Osteoblast (primary cell): ENCODE measurements around the gene ELF2. TPM values are rescaled to one million over a fixed set of nuclear protein-coding genes. Genes with fewer than 3 reads are reported as not detected.

Experiments
- DNase-seq: peaks from one replicate; pipeline ENCODE4 v3.0.0; 2011; ENCODE audit warnings: low spot score, mixed read lengths; ENCODE audit not compliant: insufficient read length; ENCODE audit errors: missing footprints
- H2AFZ ChIP-seq: 2 replicates; pipeline ENCODE4 v1.6.0; 2011; ENCODE audit warnings: mild to moderate bottlenecking, low read length
- H3K27ac ChIP-seq: 2 replicates; pipeline ENCODE4 v1.5.1; 2011; ENCODE audit warnings: mild to moderate bottlenecking, low read depth, low read length, moderate library complexity
- H3K27me3 ChIP-seq: 2 replicates; pipeline ENCODE4 v1.6.0; 2012; ENCODE audit warnings: mild to moderate bottlenecking, control low read depth, inconsistent platforms, low read length, moderate library complexity; ENCODE audit not compliant: insufficient read depth
- H3K36me3 ChIP-seq: 2 replicates; pipeline ENCODE4 v1.5.1; 2011; ENCODE audit warnings: mild to moderate bottlenecking, low read length, control low read depth, moderate library complexity; ENCODE audit not compliant: insufficient read depth
- H3K4me1 ChIP-seq: 2 replicates; pipeline ENCODE4 v1.5.1; 2011; ENCODE audit warnings: mild to moderate bottlenecking, low read length, control low read depth, moderate library complexity; ENCODE audit not compliant: insufficient read depth
- H3K4me2 ChIP-seq: 2 replicates; pipeline ENCODE4 v1.6.0; 2011; ENCODE audit warnings: mild to moderate bottlenecking, low read length; ENCODE audit not compliant: insufficient read depth
- H3K4me3 ChIP-seq: fragments of 200-600 bp; sonication (generic); 3 replicates; pipeline ENCODE4 v1.5.1; 2012; ENCODE audit warnings: mild to moderate bottlenecking, low read length, inconsistent platforms; ENCODE audit not compliant: insufficient read depth
- H3K79me2 ChIP-seq: 2 replicates; pipeline ENCODE4 v1.6.0; 2012; ENCODE audit warnings: mild to moderate bottlenecking, low read length, control low read depth, inconsistent platforms; ENCODE audit not compliant: insufficient read depth
- H3K9me3 ChIP-seq: 2 replicates; pipeline ENCODE4 v1.5.1; 2011; ENCODE audit warnings: low read depth, low read length, control low read depth
- H4K20me1 ChIP-seq: 2 replicates; pipeline ENCODE4 v1.6.0; 2012; ENCODE audit warnings: mild to moderate bottlenecking, low read length, control low read depth; ENCODE audit not compliant: insufficient read depth
- total RNA-seq: library from RNA; depleted of rRNA; stranded (reverse); fragments of >200 nt; gene quantifications from 2 replicates; pipeline ENCODE4 v1.2.3, GENCODE V29; 2012
- TF ChIP-seq, protein P1 (sequence below): IDR thresholded peaks from 2 replicates; pipeline ENCODE4 v1.5.1; 2011; ENCODE audit warnings: mild to moderate bottlenecking, low read depth, low read length, moderate library complexity; ENCODE audit errors: extremely low read depth

ELF2 gene
- total RNA-seq, 1 donor: 52.1 TPM

DNA sequence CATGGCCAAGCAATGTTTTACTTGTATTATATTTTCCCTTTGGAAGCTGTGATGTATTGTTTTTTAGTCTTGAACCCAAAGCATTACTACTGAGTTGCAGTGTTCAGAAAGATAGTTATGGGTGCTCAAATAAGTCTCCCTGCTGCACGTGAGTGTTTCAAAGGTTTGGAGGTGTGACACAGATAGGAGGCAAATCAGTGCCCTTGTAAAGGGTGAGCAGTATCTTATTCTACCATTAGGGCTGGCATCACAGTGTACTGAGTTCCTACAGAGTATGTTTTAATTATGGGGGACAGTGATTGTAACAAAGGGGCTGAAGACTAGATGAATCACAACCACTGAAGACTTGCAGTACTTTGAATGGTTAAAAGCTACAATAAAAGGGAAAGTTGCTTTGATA is 123.1 kb downstream of the ELF2 start:
- H2AFZ ChIP-seq: no peak overlapping the region
- H3K4me1 ChIP-seq: peaks cover 14% of the 10 kb centered on the region
- TF ChIP-seq, protein P1, sequence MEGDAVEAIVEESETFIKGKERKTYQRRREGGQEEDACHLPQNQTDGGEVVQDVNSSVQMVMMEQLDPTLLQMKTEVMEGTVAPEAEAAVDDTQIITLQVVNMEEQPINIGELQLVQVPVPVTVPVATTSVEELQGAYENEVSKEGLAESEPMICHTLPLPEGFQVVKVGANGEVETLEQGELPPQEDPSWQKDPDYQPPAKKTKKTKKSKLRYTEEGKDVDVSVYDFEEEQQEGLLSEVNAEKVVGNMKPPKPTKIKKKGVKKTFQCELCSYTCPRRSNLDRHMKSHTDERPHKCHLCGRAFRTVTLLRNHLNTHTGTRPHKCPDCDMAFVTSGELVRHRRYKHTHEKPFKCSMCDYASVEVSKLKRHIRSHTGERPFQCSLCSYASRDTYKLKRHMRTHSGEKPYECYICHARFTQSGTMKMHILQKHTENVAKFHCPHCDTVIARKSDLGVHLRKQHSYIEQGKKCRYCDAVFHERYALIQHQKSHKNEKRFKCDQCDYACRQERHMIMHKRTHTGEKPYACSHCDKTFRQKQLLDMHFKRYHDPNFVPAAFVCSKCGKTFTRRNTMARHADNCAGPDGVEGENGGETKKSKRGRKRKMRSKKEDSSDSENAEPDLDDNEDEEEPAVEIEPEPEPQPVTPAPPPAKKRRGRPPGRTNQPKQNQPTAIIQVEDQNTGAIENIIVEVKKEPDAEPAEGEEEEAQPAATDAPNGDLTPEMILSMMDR: no peak
- H3K27ac ChIP-seq: no peak overlapping the region
- H3K4me2 ChIP-seq: no peak overlapping the region
- peaks cover 3% of the 10 kb centered on the region for H3K36me3 ChIP-seq
- DNase-seq: no peak
- no peaks in the 10 kb centered on the region for H3K9me3 ChIP-seq
- no peak overlapping the region for H3K4me3 ChIP-seq
- peaks cover 20% of the 10 kb centered on the region for H4K20me1 ChIP-seq
- peaks cover 34% of the 10 kb centered on the region for H3K79me2 ChIP-seq
- no peaks in the 10 kb centered on the region for H3K27me3 ChIP-seq

DNA sequence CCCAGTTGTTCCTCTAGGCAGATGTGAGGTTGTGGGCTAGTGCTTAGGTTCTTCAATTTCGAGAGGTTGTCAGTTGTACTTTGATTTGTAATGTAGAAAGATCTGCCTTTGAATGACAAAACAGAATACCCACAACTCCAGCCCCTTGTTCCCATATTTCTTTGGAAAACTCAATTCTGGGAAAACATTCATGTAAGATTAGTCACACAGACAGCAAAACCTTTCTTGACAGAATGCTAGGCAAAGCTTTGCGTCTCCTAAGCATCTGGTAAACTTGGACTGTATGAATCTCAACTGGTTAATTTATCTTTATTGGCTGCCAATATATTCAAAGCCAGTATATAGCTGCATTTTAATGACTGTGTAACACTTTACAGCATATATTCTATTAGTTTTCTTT is 126.6 kb downstream of the ELF2 start:
- DNase-seq: no peak
- H3K27ac ChIP-seq: peak overlapping the region; percentile 69

DNA sequence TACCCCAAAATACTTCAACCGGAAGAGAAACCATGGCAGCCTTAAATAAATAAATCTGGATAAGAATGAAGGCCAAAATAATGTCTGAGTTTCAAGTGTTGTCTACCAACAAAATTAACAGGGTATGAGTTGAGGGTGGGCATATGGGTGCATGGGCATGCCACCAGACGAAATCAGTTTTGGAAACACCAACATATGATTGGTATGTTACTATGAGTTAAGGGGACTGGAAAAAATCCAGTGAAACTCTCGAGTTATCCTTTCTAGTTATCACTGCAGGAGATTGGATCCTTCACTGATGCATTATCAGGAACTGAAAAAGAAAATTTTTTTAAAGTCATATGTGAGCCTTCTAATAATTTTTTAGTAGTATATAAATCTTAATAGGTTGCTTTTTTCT is 129.0 kb downstream of the ELF2 start:
- H3K9me3 ChIP-seq: no peaks in the 10 kb centered on the region
- H3K79me2 ChIP-seq: peaks cover 57% of the 10 kb centered on the region
- H3K27me3 ChIP-seq: no peaks in the 10 kb centered on the region
- no peak overlapping the region for H3K27ac ChIP-seq
- peaks cover 7% of the 10 kb centered on the region for H3K4me1 ChIP-seq
- H4K20me1 ChIP-seq: peaks cover 22% of the 10 kb centered on the region
- peaks cover 44% of the 10 kb centered on the region for H3K36me3 ChIP-seq
- no peak overlapping the region for H3K4me3 ChIP-seq
- no peak overlapping the region for H3K4me2 ChIP-seq
- H2AFZ ChIP-seq: no peak overlapping the region
- TF ChIP-seq, protein P1: no peak
- DNase-seq: no peak

More for the DNA sequence above, 126.6 kb downstream of the ELF2 start:
- TF ChIP-seq, protein P1: no peak
- Histone ChIP-seq H3K4me2 (peak overlapping the region; percentile 29), H2AFZ (no peak overlapping the region), H4K20me1 (peaks cover 22% of the 10 kb centered on the region), H3K79me2 (peaks cover 49% of the 10 kb centered on the region), H3K9me3 (no peaks in the 10 kb centered on the region), H3K27me3 (no peaks in the 10 kb centered on the region), H3K36me3 (peaks cover 28% of the 10 kb centered on the region), H3K4me1 (peaks cover 14% of the 10 kb centered on the region), H3K4me3 (no peak overlapping the region)

DNA sequence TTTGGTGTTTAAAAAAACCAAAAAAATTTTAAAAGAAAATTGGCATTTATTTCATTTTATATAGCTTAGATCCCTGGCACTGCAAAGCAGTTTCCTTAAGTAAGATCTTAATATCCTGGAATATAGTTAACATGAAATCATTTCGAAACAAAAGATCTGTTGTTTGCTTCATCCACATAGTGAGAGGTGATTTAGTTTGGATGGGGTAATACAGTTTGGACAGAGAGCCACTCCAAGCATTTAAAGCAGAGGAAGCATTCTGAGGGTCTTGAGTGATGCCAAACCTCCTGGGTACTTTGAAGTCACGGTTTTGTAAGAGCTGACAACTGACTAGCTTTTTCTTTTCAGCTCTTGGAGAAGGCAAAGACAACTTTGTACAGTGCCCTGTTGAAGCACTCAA is 132.7 kb downstream of the ELF2 start:
- no peaks in the 10 kb centered on the region for H3K4me1 ChIP-seq
- H3K27me3 ChIP-seq: no peaks in the 10 kb centered on the region
- H3K79me2 ChIP-seq: peaks cover 71% of the 10 kb centered on the region
- H3K36me3 ChIP-seq: peaks cover 47% of the 10 kb centered on the region
- H3K4me3 ChIP-seq: no peak overlapping the region
- H4K20me1 ChIP-seq: peaks cover 29% of the 10 kb centered on the region
- H2AFZ ChIP-seq: no peak overlapping the region
- no peak overlapping the region for H3K27ac ChIP-seq
- TF ChIP-seq, protein P1: no peak
- DNase-seq: peak; percentile 15
- H3K4me2 ChIP-seq: no peak overlapping the region
- H3K9me3 ChIP-seq: no peaks in the 10 kb centered on the region
